GM19239 (cell line): ENCODE measurements around the gene ARHGEF9.
"Not testable (repeated sequence)": the region's sequence is repeated elsewhere in the genome, so short reads cannot be mapped to it uniquely, and the experiment has no call there.

Experiments used
- DNase-seq: peaks from one replicate; pipeline ENCODE4 v3.0.0; 2011; ENCODE audit warnings: low spot score; ENCODE audit not compliant: insufficient read length
- FAIRE-seq: peaks from 2 replicates; lab custom pipeline; 2011; peaks lifted over from hg19 to GRCh38; lab: Jason Lieb, UNC

Gene ARHGEF9

DNA sequence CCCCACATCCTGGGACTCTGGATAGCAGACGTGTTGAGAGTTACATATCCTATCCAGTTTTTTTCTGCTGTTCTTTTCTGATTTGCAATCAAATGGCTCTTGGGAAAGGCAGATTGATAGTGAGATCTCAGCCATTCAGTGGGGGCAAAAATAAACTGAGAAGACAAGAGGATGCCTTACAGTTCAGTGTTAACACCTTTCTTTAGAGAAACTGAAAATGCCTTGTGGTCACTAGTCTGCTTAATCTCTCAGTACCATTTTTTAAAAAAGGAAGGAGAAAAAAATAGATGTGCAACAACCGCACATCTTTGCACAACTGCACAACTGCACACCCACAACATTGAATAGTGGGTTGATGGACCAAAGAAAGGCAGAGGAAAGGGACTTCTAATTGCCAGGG is 109.3 kb downstream of the ARHGEF9 start:
- no peak for DNase-seq
- no peak for FAIRE-seq

DNA sequence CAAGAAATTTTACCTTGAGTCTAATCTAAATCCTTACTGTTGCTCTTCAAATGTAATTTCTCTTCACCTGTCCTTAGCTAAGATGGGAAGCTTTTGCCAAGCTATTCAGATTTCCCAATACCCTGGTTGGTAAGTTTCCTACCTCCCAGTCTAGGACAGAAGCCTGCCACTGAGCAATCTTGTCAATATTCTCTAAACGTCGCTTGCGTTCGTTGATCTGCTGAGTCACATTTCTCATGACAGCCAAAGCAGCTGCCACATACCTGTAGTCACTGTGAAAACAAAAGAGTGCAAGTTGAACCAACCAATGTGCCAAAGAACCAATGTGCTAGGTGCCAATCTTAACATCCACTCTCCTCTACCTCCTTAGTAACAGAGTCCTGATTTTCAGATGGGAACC is 111.1 kb downstream of the ARHGEF9 start:
- DNase-seq: no peak
- FAIRE-seq: no peak

DNA sequence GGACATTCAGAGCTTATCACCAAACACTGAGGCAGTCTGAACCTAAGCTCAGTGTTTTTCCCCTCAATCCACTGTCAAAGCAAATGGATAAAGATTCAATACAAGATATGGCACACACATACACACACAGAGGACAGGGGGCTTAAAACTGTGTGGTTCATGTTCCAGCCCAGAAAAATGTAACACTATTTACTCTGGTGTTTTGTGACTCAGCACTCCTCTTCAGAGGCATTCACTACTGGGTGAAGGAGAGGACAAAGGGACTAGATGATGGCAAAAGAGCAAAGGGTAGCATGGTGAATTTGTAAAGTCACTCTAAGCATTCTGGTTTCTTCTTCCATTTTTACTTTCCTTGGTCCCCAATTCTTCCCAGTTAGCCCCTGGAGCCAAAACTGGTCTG is 120.3 kb downstream of the ARHGEF9 start:
- FAIRE-seq (peak; percentile 66), DNase-seq (no peak)

- DNase-seq: no peak
- no peak for FAIRE-seq
Observed at GRCh38 chrX:63664083-63664482, 120.9 kb downstream of the ARHGEF9 start.

DNA sequence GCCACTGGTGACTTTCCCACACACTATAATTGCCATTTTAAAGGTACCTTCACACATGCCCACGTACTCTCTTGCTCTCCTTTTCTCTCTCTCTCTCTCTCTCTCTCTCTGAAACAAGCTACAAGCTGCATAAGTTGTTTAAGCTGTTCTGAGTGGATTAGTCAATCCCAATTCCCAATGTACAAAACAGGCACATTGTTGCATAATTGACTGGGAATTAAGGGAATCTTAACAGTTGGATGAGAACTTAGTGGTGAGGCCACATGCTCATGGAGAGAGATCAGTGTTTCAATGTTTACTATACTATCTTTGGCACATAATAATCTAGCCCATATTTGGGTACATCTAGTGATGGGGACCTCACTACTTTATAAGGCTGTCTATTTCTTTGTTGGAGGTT is 123.3 kb downstream of the ARHGEF9 start:
- FAIRE-seq (no peak), DNase-seq (no peak)

- DNase-seq (no peak), FAIRE-seq (no peak)
Observed at GRCh38 chrX:63658920-63659319, 126.1 kb downstream of the ARHGEF9 start.

DNA sequence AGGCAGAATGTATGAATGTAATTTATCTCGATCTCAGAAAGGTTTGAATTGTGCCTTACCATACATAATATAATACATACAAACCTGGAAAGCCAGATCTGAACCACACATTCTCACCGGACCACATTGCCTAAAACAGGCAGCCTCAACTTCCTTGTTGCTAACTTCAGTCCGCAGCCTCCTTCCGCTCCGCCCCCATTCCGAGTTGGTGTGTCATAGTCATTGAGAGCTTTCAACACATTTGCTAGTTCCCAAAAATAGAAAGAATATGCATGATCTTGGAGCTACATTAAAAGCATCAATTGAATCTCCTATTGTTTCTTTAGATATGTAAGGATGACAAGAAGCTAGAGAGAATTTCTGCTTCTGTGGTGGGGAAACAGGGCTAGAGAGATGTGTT is 127.2 kb downstream of the ARHGEF9 start:
- FAIRE-seq: no peak
- no peak for DNase-seq

DNA sequence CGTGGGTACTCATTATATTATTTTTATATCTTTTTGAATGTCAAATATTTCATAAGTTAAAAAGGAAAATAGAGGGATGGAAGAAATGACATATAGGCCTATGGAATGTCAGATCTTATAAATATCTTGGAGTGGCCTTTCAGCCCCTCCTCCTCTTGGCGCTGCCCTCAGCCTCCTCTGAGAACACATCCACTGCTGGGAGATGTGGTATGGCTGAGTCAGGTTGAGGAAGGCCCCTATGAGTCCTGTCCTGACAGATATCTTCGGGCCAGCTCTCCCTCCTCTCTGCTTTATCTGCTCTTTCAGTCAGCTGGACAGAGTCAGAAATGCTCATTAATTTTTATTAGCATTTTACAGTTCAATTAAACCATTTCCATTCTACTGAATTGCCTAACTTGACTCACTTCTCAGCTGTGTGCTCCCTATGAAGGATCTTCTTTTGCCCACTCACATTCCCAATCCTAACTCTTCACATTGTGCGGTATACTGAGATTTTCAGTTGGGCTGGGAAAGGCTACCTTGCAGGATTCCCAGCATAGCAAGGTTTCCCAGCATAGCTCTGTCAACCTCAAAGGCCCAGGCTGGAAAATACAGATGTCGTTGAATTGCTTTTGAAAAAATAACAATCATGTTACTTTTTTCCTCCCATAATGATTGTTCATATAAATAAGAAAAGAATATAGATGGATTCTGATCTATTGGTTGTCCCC is 128.0 kb downstream of the ARHGEF9 start:
- DNase-seq (no peak), FAIRE-seq (no peak)

- DNase-seq: no peak
Observed at GRCh38 chrX:63652086-63652765, 132.8 kb downstream of the ARHGEF9 start.

DNA sequence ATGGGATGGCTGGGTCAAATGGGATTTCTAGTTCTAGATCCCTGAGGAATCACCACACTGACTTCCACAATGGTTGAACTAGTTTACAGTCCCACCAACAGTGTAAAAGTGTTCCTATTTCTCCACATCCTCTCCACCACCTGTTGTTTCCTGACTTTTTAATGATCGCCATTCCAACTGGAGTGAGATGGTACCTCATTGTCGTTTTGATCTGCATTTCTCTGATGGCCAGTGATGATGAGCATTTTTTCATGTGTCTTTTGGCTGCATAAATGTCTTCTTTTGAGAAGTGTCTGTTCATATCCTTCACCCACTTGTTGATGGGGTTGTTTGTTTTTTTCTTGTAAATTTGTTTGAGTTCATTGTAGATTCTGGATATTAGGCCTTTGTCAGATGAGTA is 139.3 kb downstream of the ARHGEF9 start:
- not testable (repeated sequence) for FAIRE-seq

More at GRCh38 chrX:63652086-63652765, 132.8 kb downstream of the ARHGEF9 start:
- FAIRE-seq: no peak

GRCh38 chrX:63635750-63636149 is 149.3 kb downstream of the ARHGEF9 start:
- no peak for FAIRE-seq

More for the DNA sequence above, 139.3 kb downstream of the ARHGEF9 start:
- not testable (repeated sequence) for DNase-seq

DNA sequence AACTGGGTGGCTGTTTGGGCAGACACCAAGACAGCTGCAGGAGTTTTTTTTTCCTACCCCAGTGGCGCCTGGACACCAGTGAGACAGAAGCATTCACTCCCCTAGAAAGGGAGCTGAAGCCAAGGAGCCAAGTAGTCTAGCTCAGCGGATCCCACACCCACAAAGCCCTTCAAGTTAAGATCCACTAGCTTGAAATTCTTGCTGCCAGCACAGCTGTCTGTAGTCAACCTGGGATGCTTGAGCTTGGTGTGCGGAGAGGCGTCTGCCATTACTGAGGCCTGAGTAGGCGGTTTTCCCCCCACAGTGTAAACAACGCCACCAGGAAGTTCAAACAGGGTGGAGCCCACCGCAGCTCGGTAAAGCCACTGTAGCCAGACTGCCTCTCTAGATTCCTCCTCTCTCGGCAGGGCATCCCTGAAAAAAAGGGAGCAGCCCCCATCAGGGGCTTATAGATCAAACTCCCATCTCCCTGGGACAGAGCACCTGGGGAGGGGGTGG is 171.4 kb downstream of the ARHGEF9 start:
- DNase-seq (no peak), FAIRE-seq (no peak)

More at GRCh38 chrX:63635750-63636149, 149.3 kb downstream of the ARHGEF9 start:
- DNase-seq: no peak

- FAIRE-seq (no peak), DNase-seq (no peak)
Observed at GRCh38 chrX:63585936-63586335, 199.1 kb downstream of the ARHGEF9 start.
